K562 (cell line): ENCODE results near the gene TRAPPC2B. TPM values are rescaled to one million over a fixed set of nuclear protein-coding genes. Genes with fewer than 3 reads are reported as not detected.

Experiments
- ATF2 ChIP-seq: sonication (generic); formaldehyde crosslinking; IDR thresholded peaks from 2 replicates; pipeline ENCODE4 v1.8.1; 2022; ENCODE audit warnings: missing genetic modification reagents
- C11orf30 ChIP-seq: fragments of 450-650 bp; IDR thresholded peaks from 2 replicates; pipeline ENCODE4 v1.6.1; 2016; ENCODE audit warnings: low read depth, mild to moderate bottlenecking
- CTCFL ChIP-seq: IDR thresholded peaks from 2 replicates; pipeline ENCODE4 v1.6.1; 2011; ENCODE audit warnings: borderline replicate concordance, low read depth, mild to moderate bottlenecking, moderate library complexity, low read length; ENCODE audit not compliant: insufficient read depth, poor library complexity, severe bottlenecking
- CXXC5 ChIP-seq: fragments of 250-450 bp; sonication (Bioruptor Pico); IDR thresholded peaks from 2 replicates; pipeline ENCODE4 v1.8.0; 2022; ENCODE audit warnings: inconsistent platforms, mild to moderate bottlenecking, moderate library complexity
- DACH1 ChIP-seq: fragments of 450-650 bp; IDR thresholded peaks from 2 replicates; pipeline ENCODE4 v1.6.1; 2018; ENCODE audit not compliant: partially characterized antibody
- HES1 ChIP-seq: fragments of 450-650 bp; IDR thresholded peaks from 2 replicates; pipeline ENCODE4 v1.6.1; 2016; ENCODE audit warnings: low read depth, mild to moderate bottlenecking, moderate library complexity
- HMBOX1 ChIP-seq: sonication (generic); IDR thresholded peaks from 2 replicates; pipeline ENCODE4 v1.6.1; 2016
- NFIX ChIP-seq: fragments of 250-450 bp; sonication (Bioruptor Pico); IDR thresholded peaks from 2 replicates; pipeline ENCODE4 v1.4.0; 2020; ENCODE audit warnings: low read depth, mild to moderate bottlenecking, moderate library complexity
- PBX2 ChIP-seq, 2 experiments: IDR thresholded peaks in 1 of 2; conservative IDR thresholded peaks in 1 of 2; 2 replicates each; pipeline ENCODE4 v1.6.1; 2016; ENCODE audit warnings: low read depth in 2 of 2, mild to moderate bottlenecking in 1 of 2, missing compliant biosample characterization in 1 of 2, missing genetic modification characterization in 1 of 2, moderate library complexity in 1 of 2
- PHB ChIP-seq: fragments of 250-450 bp; sonication (Bioruptor Pico); IDR thresholded peaks from 2 replicates; pipeline ENCODE4 v1.5.0; 2021
- RBBP5 ChIP-seq: fragments of 200-600 bp; sonication (generic); IDR thresholded peaks from 2 replicates; pipeline ENCODE4 v1.6.1; 2012; ENCODE audit warnings: borderline replicate concordance, mild to moderate bottlenecking, low read length, control low read depth, inconsistent platforms; ENCODE audit not compliant: insufficient read depth, poor library complexity, severe bottlenecking
- RFX5 ChIP-seq: IDR thresholded peaks from 2 replicates; pipeline ENCODE4 v1.6.1; 2011; ENCODE audit warnings: low read depth, mild to moderate bottlenecking, improper control_type of control experiment, low read length
- SRF ChIP-seq, 2 experiments: fragments of 250-450, 450-650 bp in 1 of 2; sonication (Bioruptor Pico) in 1 of 2; sonication (generic) in 1 of 2; formaldehyde crosslinking; IDR thresholded peaks; 2 replicates each; pipeline versions ENCODE4 v1.5.0 to v1.5.1; 2020 to 2022; ENCODE audit warnings: mild to moderate bottlenecking in 1 of 2, missing genetic modification reagents in 1 of 2
- SUPT5H ChIP-seq: fragments of 450-650 bp; IDR thresholded peaks from 2 replicates; pipeline ENCODE4 v1.6.1; 2016
- TAF1 ChIP-seq: IDR thresholded peaks from 2 replicates; pipeline ENCODE4 v1.6.1; 2011; ENCODE audit warnings: mild to moderate bottlenecking, low read length, moderate library complexity; ENCODE audit not compliant: insufficient read depth, control insufficient read depth, severe bottlenecking; ENCODE audit errors: extremely low read depth
- TBP ChIP-seq: optimal IDR thresholded peaks from 2 replicates; pipeline ENCODE3; 2011; ENCODE audit warnings: low read depth, low read length, improper control_type of control experiment
- ZNF24 ChIP-seq: fragments of 450-650 bp; IDR thresholded peaks from 2 replicates; pipeline ENCODE4 v1.6.1; 2016
- ZSCAN29 ChIP-seq: fragments of 450-650 bp; IDR thresholded peaks from 2 replicates; pipeline ENCODE4 v1.6.1; 2017
- polyA plus RNA-seq, 8 experiments: library from polyadenylated mRNA; depleted of rRNA in 4 of 8; stranded (reverse) in 5 of 8; unstranded in 3 of 8; fragments of >200 nt; fragmentation: Nextera tagmentation in 2 of 8; fragmentation: Illumina TruSeq in 1 of 8; extraction: Ambion mirVana in 2 of 8; extraction: Trizol in 1 of 8; gene quantifications; 2 replicates each; pipeline versions ENCODE4 v1.2.1 to v1.2.3, GENCODE V29; 2011 to 2014; ENCODE audit warnings: inconsistent platforms in 1 of 8, missing spikeins in 1 of 8
- total RNA-seq, 7 experiments: library from RNA; depleted of rRNA in 6 of 7; stranded (reverse); fragments of >200 nt in 6 of 7; fragmentation: Illumina TruSeq in 2 of 7; extraction: Trizol in 2 of 7; gene quantifications; 2 replicates each; pipeline versions ENCODE4 v1.2.1 to v1.2.3, GENCODE V29; 2011 to 2021; ENCODE audit warnings: low replicate concordance in 1 of 7

TRAPPC2B gene
- total and polyA plus RNA-seq, 9 of the 15 experiments (the other 6 are each of a cell fraction or from before 2014, with no cell fraction given), result 2.2 to 20.4 (median 4.6) TPM

GRCh38 chr19:57362997-57363687 lies at the start of gene TRAPPC2B, which contains the start of gene ZNF547 (continued):
- TF ChIP-seq TAF1, result no peak
- no peak for TF ChIP-seq HMBOX1
- peak; percentile 61 to 95; a peak in 3 of 4 replicates for TF ChIP-seq SRF (CRISPR knock-in tag; IDR thresholded peaks at IDR 0.05)
- TF ChIP-seq NFIX, result no peak
- TF ChIP-seq PBX2 (CRISPR knock-in tag; IDR thresholded peaks at IDR 0.05; ENCODE audit: low read depth), result no peak
- TF ChIP-seq PBX2 (tag; conservative IDR thresholded peaks at IDR 0.05; ENCODE audit: low read depth), result no peak
- no peak for TF ChIP-seq HES1
- TF ChIP-seq CTCFL, result no peak
- no peak for TF ChIP-seq RFX5
- TF ChIP-seq TBP, result peak; percentile 25
- TF ChIP-seq ZSCAN29, result no peak
- TF ChIP-seq ZNF24, result no peak
- TF ChIP-seq RBBP5, result no peak
- TF ChIP-seq SUPT5H, result 0 out of 2 replicates have a peak, but pooled peaks have one; percentile 54
- TF ChIP-seq DACH1, result no peak
- peak; percentile 52; the same call in 1 of the 2 replicates for TF ChIP-seq ATF2 (CRISPR knock-in tag)
- peak; percentile 48; the same call in 1 of the 2 replicates for TF ChIP-seq C11orf30
- no peak for TF ChIP-seq PHB (CRISPR knock-in tag)
- TF ChIP-seq CXXC5 (CRISPR knock-in tag), result peak; percentile 99
